CD14-positive monocyte (primary cell): Measurements from ENCODE around the gene THBS3. TPM values are rescaled to one million over a fixed set of nuclear protein-coding genes. Genes with fewer than 3 reads are reported as not detected.
"Not testable (repeated sequence)": the region's sequence is repeated elsewhere in the genome, so short reads cannot be mapped to it uniquely, and the experiment has no call there.

Experiments
- DNase-seq, 3 donors: peaks; one replicate each; pipeline ENCODE4 v3.0.0-alpha.2; 2011 to 2022
- H2AFZ ChIP-seq: 2 replicates; pipeline ENCODE4 v1.6.0; 2012; ENCODE audit warnings: mild to moderate bottlenecking, low read depth, low read length, inconsistent platforms; ENCODE audit not compliant: insufficient read depth, poor library complexity, severe bottlenecking
- H3K27ac ChIP-seq, 2 donors: 1 replicate in 1 of 2; 2 replicates in 1 of 2; pipeline ENCODE4 v1.5.1; 2012 to 2013; ENCODE audit warnings: low read length in 2 of 2, control low read depth in 1 of 2, inconsistent platforms in 1 of 2, low read depth in 1 of 2, mild to moderate bottlenecking in 1 of 2
- H3K27me3 ChIP-seq, 2 donors: one replicate each; pipeline versions ENCODE4 v1.6.0 to v1.6.1; 2011 to 2013; ENCODE audit warnings: low read length in 2 of 2; ENCODE audit not compliant: control insufficient read depth in 2 of 2, insufficient read depth in 2 of 2
- H3K36me3 ChIP-seq, 2 donors: replicated peaks in 1 of 2; 1 replicate in 1 of 2; 2 replicates in 1 of 2; pipeline versions ENCODE4 v1.5.1 to v1.6.1; 2012 to 2013; ENCODE audit warnings: low read length in 2 of 2, control low read depth in 1 of 2, inconsistent platforms in 1 of 2, mild to moderate bottlenecking in 1 of 2; ENCODE audit not compliant: insufficient read depth in 2 of 2, control insufficient read depth in 1 of 2
- H3K4me1 ChIP-seq, 2 donors: 1 replicate in 1 of 2; 2 replicates in 1 of 2; pipeline versions ENCODE4 v1.5.1 to v1.6.1; 2012 to 2013; ENCODE audit warnings: low read length in 2 of 2, control low read depth in 1 of 2, inconsistent platforms in 1 of 2, mild to moderate bottlenecking in 1 of 2, moderate library complexity in 1 of 2; ENCODE audit not compliant: insufficient read depth in 2 of 2, control insufficient read depth in 1 of 2
- H3K4me2 ChIP-seq: replicated peaks from 2 replicates; pipeline ENCODE3; 2012; ENCODE audit warnings: low read length, moderate library complexity, mild to moderate bottlenecking; ENCODE audit not compliant: poor library complexity, severe bottlenecking; ENCODE audit errors: extremely low read depth
- H3K4me3 ChIP-seq, 3 experiments: fragments of 200-600 bp in 1 of 3; sonication (generic) in 1 of 3; replicated peaks in 1 of 3; 1 replicate in 2 of 3; 2 replicates in 1 of 3; pipeline ENCODE4 v1.5.1; 2011 to 2013; ENCODE audit warnings: low read length in 3 of 3, mild to moderate bottlenecking in 3 of 3, control low read depth in 2 of 3, low read depth in 2 of 3, inconsistent platforms in 1 of 3, moderate library complexity in 1 of 3
- H3K79me2 ChIP-seq: 2 replicates; pipeline ENCODE4 v1.6.0; 2012; ENCODE audit warnings: mild to moderate bottlenecking, control low read depth, inconsistent platforms, low read length, moderate library complexity; ENCODE audit not compliant: insufficient read depth
- H3K9ac ChIP-seq: 2 replicates; pipeline ENCODE4 v1.6.0; 2017; ENCODE audit warnings: low read length, mild to moderate bottlenecking; ENCODE audit not compliant: insufficient read depth, poor library complexity, severe bottlenecking
- H3K9me3 ChIP-seq, 2 donors: replicated peaks in 1 of 2; 1 replicate in 1 of 2; 2 replicates in 1 of 2; pipeline versions ENCODE4 v1.5.1 to v1.6.1; 2012 to 2013; ENCODE audit warnings: low read length in 2 of 2, control low read depth in 1 of 2; ENCODE audit not compliant: control insufficient read depth in 1 of 2, insufficient read depth in 1 of 2
- H4K20me1 ChIP-seq: 2 replicates; pipeline ENCODE4 v1.6.0; 2012; ENCODE audit warnings: mild to moderate bottlenecking, low read length, control low read depth, moderate library complexity; ENCODE audit not compliant: insufficient read depth
- H3K27ac Mint-ChIP-seq, 7 donors: one replicate each; pipeline ENCODE4 v1.8.0; 2020; ENCODE audit warnings: mild to moderate bottlenecking in 7 of 7, mixed read lengths in 7 of 7, moderate library complexity in 6 of 7, inconsistent platforms in 2 of 7
- H3K27me3 Mint-ChIP-seq, 3 donors: one replicate each; pipeline ENCODE4 v1.8.0; 2021 to 2022; ENCODE audit warnings: low read depth in 3 of 3, mild to moderate bottlenecking in 3 of 3, mixed read lengths in 3 of 3, moderate library complexity in 3 of 3, inconsistent platforms in 1 of 3
- H3K36me3 Mint-ChIP-seq, 2 donors: one replicate each; pipeline ENCODE4 v1.8.0; 2020; ENCODE audit warnings: mixed read lengths in 2 of 2, inconsistent platforms in 1 of 2, mild to moderate bottlenecking in 1 of 2
- H3K4me1 Mint-ChIP-seq: one replicate; pipeline ENCODE4 v1.8.0; 2020; ENCODE audit warnings: mild to moderate bottlenecking, mixed read lengths
- H3K4me3 Mint-ChIP-seq, 2 donors: one replicate each; pipeline ENCODE4 v1.8.0; 2020; ENCODE audit warnings: mild to moderate bottlenecking in 2 of 2, mixed read lengths in 2 of 2, moderate library complexity in 1 of 2
- H3K9me3 Mint-ChIP-seq, 7 donors: one replicate each; pipeline ENCODE4 v1.8.0; 2020 to 2022; ENCODE audit warnings: mixed read lengths in 7 of 7, mild to moderate bottlenecking in 6 of 7, moderate library complexity in 6 of 7, inconsistent platforms in 2 of 7
- WGBS: methylation state at CpG from one replicate; pipeline ENCODE4 v1.1.5; 2013; ENCODE audit warnings: missing lambda C conversion rate; ENCODE audit not compliant: insufficient coverage; 5-methylcytosine and 5-hydroxymethylcytosine counted together
- intact Hi-C, 2 donors: fragments of 100-400 bp; cut with micrococcal nuclease; formaldehyde crosslinking; loops; one replicate each; pipeline versions ENCODE4 v1.15.0 to v1.15.1; 2023
- polyA plus RNA-seq, 3 donors: library from polyadenylated mRNA; depleted of rRNA in 1 of 3; unstranded in 2 of 3; stranded (reverse) in 1 of 3; fragments of 300-500 nt in 2 of 3; fragments of >200 nt in 1 of 3; fragmentation: Illumina TruSeq in 2 of 3; gene quantifications; 1 replicate in 2 of 3; 2 replicates in 1 of 3; pipeline ENCODE4 v1.2.3, GENCODE V29; 2012 to 2021
- TF ChIP-seq, protein P1 (sequence below): fragments of 200-600 bp; IDR thresholded peaks from one replicate; pipeline ENCODE4 v1.8.0; 2022; ENCODE audit warnings: antibody characterized with exemption, mild to moderate bottlenecking

THBS3 gene
- polyA plus RNA-seq, 3 donors, result 3.2 to 50.7 (median 5.3) TPM

DNA sequence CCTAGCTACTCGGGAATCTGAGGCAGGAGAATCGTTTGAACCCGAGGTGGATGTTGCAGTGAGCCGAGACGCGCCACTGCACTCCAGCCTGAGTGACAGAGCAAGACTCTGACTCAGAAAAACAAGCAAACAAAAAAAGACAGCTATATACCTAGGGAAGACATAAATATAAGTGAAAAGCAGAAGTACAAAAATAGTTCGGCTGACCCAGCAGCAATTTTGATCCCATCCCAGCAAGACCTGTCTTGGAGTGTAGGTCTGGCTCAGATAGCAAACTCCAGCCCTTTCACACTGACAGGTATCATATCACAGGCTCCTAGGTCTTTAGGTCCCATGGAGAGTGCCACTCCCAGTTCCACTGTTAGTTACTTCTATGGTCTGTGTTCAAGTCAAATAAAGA, 15.3 kb upstream of the THBS3 start:
- Mint-ChIP-seq H3K4me3 (no peak overlapping the region), H3K4me1 (peaks cover 78% of the 10 kb centered on the region), H3K27ac (peak overlapping the region; percentile 23 to 95 (median 91)), H3K9me3 (no peaks in the 10 kb centered on the region), H3K27me3 (peaks cover 0 to 4% (median 0%) of the 10 kb centered on the region in 3 donors), H3K36me3 (no peaks in the 10 kb centered on the region)
- Histone ChIP-seq H3K27ac (peak overlapping the region; percentile 43 to 71), H3K9me3 (no peaks in the 10 kb centered on the region), H3K9ac (no peak overlapping the region), H4K20me1 (no peaks in the 10 kb centered on the region), H3K4me1 (peaks cover 89 to 94% of the 10 kb centered on the region in 2 donors), H3K4me3 (peak overlapping the region in 1 of 3 experiments; percentile 23), H2AFZ (no peak overlapping the region), H3K4me2 (peak overlapping the region; percentile 41), H3K27me3 (no peaks in the 10 kb centered on the region), H3K36me3 (no peaks in the 10 kb centered on the region), H3K79me2 (peaks cover 18% of the 10 kb centered on the region)
- intact Hi-C loops, result no loop called here
- TF ChIP-seq, protein P1, sequence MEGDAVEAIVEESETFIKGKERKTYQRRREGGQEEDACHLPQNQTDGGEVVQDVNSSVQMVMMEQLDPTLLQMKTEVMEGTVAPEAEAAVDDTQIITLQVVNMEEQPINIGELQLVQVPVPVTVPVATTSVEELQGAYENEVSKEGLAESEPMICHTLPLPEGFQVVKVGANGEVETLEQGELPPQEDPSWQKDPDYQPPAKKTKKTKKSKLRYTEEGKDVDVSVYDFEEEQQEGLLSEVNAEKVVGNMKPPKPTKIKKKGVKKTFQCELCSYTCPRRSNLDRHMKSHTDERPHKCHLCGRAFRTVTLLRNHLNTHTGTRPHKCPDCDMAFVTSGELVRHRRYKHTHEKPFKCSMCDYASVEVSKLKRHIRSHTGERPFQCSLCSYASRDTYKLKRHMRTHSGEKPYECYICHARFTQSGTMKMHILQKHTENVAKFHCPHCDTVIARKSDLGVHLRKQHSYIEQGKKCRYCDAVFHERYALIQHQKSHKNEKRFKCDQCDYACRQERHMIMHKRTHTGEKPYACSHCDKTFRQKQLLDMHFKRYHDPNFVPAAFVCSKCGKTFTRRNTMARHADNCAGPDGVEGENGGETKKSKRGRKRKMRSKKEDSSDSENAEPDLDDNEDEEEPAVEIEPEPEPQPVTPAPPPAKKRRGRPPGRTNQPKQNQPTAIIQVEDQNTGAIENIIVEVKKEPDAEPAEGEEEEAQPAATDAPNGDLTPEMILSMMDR, result no peak
- DNase-seq, result peak; percentile 56 to 75 (median 63)
- 0% methylated on average over 1 of the region's 7 CpGs for WGBS

DNA sequence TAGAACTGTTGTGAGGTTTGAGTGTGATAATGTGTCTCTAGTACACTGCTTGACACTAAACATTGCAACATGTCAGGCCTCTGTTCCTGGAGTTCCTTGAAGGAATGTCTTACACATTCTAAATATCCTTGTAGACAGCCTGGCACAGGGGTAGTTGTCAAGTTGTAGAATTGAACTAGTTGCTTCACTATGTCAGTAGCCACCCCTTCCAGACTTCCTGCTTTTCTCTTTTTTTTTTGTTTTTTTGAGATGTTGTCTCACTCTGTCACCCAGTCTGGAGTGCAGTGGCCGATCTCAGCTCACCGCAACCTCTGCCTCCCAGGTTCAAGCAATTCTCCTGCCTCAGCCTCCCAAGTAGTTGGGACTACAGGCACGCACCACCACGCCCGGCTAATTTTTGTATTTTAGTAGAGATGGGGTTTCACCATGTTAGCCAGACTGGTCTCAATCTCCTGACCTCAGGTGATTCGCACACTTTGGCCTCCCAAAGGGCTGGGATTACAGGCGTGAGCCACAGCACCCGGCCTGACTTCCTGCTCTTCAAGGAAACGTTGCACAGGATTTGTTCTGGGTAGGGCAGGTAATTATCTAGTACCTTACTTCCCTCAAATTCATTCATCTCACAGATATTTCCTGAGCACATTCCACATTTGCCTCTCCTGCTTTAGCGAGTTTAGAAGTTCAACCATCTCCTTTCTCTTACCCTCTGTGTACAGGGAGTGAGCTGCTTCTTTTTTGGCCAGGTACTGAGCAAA, 12.7 kb upstream of the THBS3 start:
- WGBS, result 100% methylated on average over 1 of the region's 10 CpGs
- DNase-seq, result peak; percentile 32 to 72 (median 40)
- Mint-ChIP-seq H3K4me1 (peaks cover 65% of the 10 kb centered on the region), H3K27ac (peak overlapping the region; percentile 93 to 98 (median 97))
- H3K4me2 ChIP-seq, result peak overlapping the region; percentile 35
- H3K4me3 ChIP-seq, H3K79me2 ChIP-seq, intact Hi-C loops, H3K27me3 Mint-ChIP-seq, H3K9me3 ChIP-seq, H3K36me3 ChIP-seq, H2AFZ ChIP-seq, H3K9me3 Mint-ChIP-seq, H3K4me3 Mint-ChIP-seq, H3K27me3 ChIP-seq, H3K9ac ChIP-seq, H3K36me3 Mint-ChIP-seq, H4K20me1 ChIP-seq: not testable (repeated sequence)
- peak overlapping the region; percentile 83 to 86 for H3K27ac ChIP-seq
- peaks cover 67 to 75% of the 10 kb centered on the region in 2 donors for H3K4me1 ChIP-seq
